ENCODE measurements around the gene H6PD.

The H6PD gene

GRCh38 chr1:9315411-9316079 lies 81.0 kb downstream of the H6PD start:
- peak; percentile 52 to 55 for DNase-seq (ENCODE audit: low read depth in 1 of 2, low spot score in 1 of 2)

DNA sequence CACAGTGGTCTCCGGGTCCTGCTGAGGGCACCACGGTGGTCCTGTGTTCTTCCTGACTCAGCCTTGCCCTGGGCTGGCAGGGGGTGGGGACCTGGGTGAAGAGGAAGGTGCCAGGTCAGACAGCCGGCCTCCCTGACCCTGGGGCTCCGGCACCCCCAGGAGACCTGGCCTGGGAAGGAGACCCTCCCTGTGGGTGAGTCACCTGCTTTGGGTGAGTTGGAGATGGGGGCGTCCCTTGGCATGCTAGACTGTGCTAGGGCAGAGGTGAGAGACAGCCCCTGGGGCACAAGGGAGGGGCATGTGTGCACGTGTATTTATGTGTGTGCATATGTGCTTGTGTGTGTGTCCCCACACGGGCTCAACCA lies 81.5 kb downstream of the H6PD start:
- peak in 1 of 2 donors; percentile 17 for DNase-seq (ENCODE audit: low read depth in 1 of 2, low spot score in 1 of 2)

DNA sequence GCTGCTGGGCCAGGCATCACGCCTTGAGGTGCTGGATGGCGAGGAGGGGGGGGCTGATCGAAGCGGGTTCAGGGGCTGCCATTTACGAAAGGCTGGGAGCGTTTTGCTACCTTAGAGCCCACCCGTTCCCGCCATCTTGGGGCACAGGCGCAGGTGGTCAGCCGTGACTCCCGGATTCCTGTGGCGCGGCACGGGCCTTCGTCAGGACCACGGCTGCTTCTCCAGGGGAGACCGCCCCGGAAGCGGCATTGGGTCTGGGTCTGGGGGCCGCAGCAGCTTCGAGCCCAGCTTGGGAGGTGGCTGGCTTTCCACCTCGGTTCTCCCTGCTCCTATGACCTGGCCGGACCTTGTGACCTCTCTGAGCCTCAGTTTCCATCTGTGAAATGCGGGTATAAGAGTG lies 81.9 kb downstream of the H6PD start:
- no peak for DNase-seq (ENCODE audit: low read depth in 1 of 2, low spot score in 1 of 2)

DNA sequence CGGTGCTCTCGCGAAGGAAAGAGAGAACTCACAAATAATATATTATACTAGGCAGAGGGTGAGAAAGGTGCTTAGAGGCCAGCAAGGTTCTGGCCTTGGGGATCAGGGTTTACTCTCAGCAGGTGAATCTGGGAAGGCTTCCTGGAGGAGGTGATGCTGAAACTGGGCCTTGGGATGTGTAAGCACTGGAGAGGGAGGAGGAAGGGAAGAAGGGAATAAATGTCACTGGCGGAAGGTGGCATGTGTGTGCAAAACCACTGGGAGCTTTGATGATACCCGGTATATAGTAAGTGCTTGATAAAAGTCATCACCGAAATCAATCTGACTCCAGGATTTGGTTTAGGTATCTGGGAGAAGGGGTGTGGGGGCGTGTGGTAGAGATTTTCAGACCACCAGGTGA lies 82.5 kb downstream of the H6PD start:
- no peak for DNase-seq (ENCODE audit: low read depth in 1 of 2, low spot score in 1 of 2)

DNA sequence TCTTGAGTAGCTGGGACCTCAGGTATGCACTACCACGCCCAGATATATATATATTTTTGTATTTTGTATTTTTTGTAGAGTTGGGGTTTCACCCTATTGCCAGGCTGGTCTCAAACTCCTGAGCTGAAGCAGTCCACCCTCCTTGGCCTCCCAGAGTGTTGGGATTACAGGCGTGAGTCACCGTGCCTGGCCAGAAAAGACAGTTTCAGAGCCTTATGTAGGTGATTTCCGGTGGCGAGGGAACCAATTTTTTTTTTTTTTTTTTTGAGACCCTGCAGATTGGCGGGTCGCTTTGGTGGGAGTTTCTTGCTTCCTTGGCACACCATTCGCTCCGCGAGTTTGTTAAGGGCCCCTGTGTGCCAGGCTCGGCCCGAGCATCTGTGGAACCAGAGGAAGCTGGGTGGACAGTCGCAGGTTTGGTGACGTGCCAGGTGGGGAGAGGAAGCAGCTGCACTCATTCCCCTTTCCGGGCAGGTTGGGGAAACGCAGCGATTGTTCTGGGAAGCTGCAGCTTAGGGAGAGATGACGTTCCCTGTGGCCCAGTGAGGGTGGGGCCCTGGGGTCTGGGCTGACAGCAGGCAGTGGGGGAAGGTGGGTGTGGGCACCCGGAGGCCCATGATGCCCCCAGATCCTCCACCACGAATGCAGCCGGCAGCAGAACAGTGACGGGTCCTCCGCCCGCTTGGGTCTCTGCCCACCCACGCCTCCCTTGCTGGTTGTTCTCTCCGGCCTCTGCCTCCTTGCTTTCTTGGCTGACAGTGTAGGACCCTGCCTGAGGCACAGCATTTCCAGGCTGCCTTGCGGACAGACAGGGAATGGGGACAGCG lies 83.2 kb downstream of the H6PD start:
- no peak for DNase-seq (ENCODE audit: low read depth in 1 of 2, low spot score in 1 of 2)

- DNase-seq (ENCODE audit: low read depth in 1 of 2, low spot score in 1 of 2): no peak
These were observed 84.7 kb downstream of the H6PD start for GRCh38 chr1:9319208-9319788.

GRCh38 chr1:9319789-9320519 lies 85.4 kb downstream of the H6PD start:
- no peak for DNase-seq (ENCODE audit: low read depth in 1 of 2, low spot score in 1 of 2)
